ENCODE measurements around the gene OR51M1.

The OR51M1 gene

DNA sequence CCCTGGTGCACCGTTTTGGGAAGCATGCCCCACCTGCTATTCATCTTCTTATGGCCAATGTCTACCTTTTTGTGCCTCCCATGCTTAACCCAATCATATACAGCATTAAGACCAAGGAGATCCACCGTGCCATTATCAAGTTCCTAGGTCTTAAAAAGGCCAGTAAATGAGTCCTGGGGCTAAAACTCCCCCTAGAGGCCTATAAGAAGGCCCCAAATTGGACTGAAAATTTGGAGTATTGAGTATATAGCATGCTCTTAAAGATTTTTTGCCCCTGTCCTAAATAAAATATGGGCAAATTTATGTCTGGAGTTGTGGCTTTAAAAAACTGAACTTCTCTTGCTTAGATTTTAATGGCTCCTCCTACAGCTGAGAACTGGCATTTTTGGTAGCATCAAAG is 6.6 kb downstream of the OR51M1 start:
- no peak for DNase-seq (ENCODE audit: low read depth in 2 of 2)

DNA sequence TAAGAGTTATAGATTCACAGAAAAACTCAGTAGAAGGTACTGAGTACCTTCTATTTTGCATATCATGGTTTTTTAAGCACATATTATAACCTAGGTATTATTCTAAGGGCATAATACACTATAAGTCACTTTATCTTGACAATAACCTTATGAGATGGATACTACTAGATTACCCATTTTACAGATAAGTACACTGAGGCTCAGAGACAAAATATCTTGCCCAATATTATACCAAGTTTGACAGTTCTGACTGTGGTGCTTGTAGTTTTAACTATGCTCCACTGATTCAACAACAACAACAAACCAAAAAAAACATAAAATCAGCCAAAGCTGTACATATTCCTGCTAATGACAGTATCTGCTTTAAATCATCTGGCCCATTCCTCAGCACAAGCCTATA is 10.5 kb downstream of the OR51M1 start:
- no peak for DNase-seq (ENCODE audit: low read depth in 2 of 2)

- DNase-seq (ENCODE audit: low read depth in 2 of 2), result no peak
These were observed 15.3 kb downstream of the OR51M1 start for GRCh38 chr11:5398936-5399335.

- DNase-seq (ENCODE audit: low read depth in 2 of 2), result no peak
These were observed 21.6 kb downstream of the OR51M1 start for GRCh38 chr11:5405173-5405572.

DNA sequence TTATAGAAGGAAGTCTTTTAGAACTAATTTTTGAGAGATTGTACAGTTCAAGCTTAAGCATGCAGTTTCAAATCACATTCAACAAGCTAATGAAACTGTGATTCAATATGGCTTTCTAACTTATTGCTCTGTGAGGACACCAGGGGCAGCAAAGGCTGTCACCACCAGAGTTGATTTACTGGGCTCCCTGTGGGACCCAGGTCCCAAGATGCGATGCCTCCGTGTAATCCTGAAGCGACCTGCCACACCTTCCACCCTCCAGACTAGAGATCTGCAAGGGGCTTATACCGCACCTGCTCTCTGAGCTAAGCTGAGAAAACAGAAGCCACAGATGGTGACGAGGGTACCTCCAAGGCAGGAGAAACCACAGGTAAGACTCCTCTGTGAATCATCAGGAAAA is 37.4 kb downstream of the OR51M1 start:
- no peak for DNase-seq (ENCODE audit: low read depth in 2 of 2)

- DNase-seq (ENCODE audit: low read depth in 2 of 2), result no peak
These were observed 38.2 kb downstream of the OR51M1 start, which contains the start of gene OR51Q1 for GRCh38 chr11:5421811-5422210. Gene OR51Q1 (plus strand): TSS chr11:5422111. CDS start chr11:5422201, 90 bp downstream.

DNA sequence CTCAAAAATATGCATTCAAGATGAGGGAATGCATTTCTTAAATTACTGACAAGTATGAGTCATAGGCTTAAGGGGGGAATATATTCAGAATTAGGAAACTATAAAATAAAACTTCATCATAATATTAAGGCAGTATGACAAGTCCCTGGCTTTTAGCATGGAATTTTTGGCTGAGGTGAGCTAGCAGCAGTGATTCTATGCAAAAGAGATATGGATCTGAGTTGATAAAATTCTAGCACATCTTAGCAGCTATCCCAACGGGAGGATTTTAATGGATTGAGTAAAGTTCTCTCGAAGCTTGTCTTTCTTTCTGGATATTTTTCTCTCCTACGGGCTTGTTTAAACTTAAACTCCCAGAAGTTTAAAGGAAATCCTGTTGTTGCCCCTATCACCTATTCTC is 39.5 kb downstream of the OR51M1 start:
- DNase-seq (ENCODE audit: low read depth in 2 of 2), result no peak

DNA sequence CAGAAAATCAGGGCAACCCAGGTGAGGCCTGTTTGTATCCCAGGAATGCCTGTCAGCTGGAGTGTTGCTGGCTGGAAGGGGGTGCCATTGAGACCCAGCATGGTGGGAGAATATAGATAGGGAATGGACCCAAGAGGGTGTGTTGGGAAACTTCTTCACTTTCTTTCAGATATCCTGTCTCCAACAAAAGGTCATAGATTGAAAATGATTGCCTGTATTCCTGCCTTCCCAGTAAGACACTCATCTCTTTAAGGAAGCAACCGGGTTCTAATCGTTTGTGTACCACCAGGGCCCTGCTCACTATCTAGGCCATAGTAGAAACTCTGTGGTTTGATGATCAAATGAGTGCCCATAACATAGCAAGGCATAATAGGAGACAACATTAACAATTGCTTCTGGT is 57.8 kb downstream of the OR51M1 start, which contains the start of gene OR51I1:
Gene OR51I1 (minus strand): TSS at position 101 of the 400 bp plus-strand sequence. CDS start 0 bp downstream, at position 101.
- no peak for DNase-seq (ENCODE audit: low read depth in 2 of 2)
